Muscle of leg (tissue), 11 donors: Measurements from ENCODE around the gene MYL10. TPM values are rescaled to one million over a fixed set of nuclear protein-coding genes. Genes with fewer than 3 reads are reported as not detected.

ENCODE experiments used
- DNase-seq: peaks from one replicate; pipeline ENCODE4 v3.0.0; 2013
- H3K27ac ChIP-seq: one replicate; pipeline ENCODE4 v1.5.1; 2013; ENCODE audit warnings: mild to moderate bottlenecking, low read length, control low read depth
- H3K27me3 ChIP-seq: one replicate; pipeline ENCODE4 v1.6.1; 2013; ENCODE audit warnings: low read length; ENCODE audit not compliant: control insufficient read depth, insufficient read depth
- H3K36me3 ChIP-seq: one replicate; pipeline ENCODE4 v1.6.1; 2013; ENCODE audit warnings: low read length; ENCODE audit not compliant: control insufficient read depth, insufficient read depth
- H3K4me1 ChIP-seq: one replicate; pipeline ENCODE4 v1.6.1; 2013; ENCODE audit warnings: low read length; ENCODE audit not compliant: control insufficient read depth, insufficient read depth
- H3K4me3 ChIP-seq: one replicate; pipeline ENCODE4 v1.5.1; 2013; ENCODE audit warnings: low read length, control low read depth
- H3K9me3 ChIP-seq: replicated peaks from 2 replicates; pipeline ENCODE4 v1.6.1; 2013; ENCODE audit warnings: low read depth, low read length; ENCODE audit not compliant: control insufficient read depth
- WGBS: methylation state at CpG from one replicate; pipeline ENCODE4 v1.1.5; 2013; ENCODE audit warnings: missing lambda C conversion rate; ENCODE audit not compliant: insufficient coverage; 5-methylcytosine and 5-hydroxymethylcytosine counted together
- polyA plus RNA-seq, 8 donors: library from polyadenylated mRNA; unstranded; fragments of 120-200 nt; gene quantifications; one replicate each; pipeline versions ENCODE4 v1.2.1 to v1.2.3, GENCODE V29; 2013; ENCODE audit warnings: inconsistent platforms in 1 of 8, low replicate concordance in 1 of 8; ENCODE audit not compliant: insufficient read length in 8 of 8, insufficient read depth in 1 of 8
- total RNA-seq: library from RNA; stranded (reverse); fragments of 120-200 nt; gene quantifications from one replicate; pipeline ENCODE4 v1.2.4, GENCODE V29; 2013

MYL10 gene
- total and polyA plus RNA-seq, 9 donors = 7.6 to 25.6 (median 14.4) TPM

- Histone ChIP-seq H3K9me3 (peaks cover 4% of the 10 kb centered on the region), H3K27me3 (no peaks in the 10 kb centered on the region), H3K27ac (no peak overlapping the region), H3K4me3 (no peak overlapping the region), H3K36me3 (no peaks in the 10 kb centered on the region), H3K4me1 (peaks cover 53% of the 10 kb centered on the region)
- no peak for DNase-seq
- no CpG with 5 or more reads among the region's 2 CpGs for WGBS
These were observed 6.4 kb upstream of the MYL10 start for GRCh38 chr7:101635484-101635883.

DNA sequence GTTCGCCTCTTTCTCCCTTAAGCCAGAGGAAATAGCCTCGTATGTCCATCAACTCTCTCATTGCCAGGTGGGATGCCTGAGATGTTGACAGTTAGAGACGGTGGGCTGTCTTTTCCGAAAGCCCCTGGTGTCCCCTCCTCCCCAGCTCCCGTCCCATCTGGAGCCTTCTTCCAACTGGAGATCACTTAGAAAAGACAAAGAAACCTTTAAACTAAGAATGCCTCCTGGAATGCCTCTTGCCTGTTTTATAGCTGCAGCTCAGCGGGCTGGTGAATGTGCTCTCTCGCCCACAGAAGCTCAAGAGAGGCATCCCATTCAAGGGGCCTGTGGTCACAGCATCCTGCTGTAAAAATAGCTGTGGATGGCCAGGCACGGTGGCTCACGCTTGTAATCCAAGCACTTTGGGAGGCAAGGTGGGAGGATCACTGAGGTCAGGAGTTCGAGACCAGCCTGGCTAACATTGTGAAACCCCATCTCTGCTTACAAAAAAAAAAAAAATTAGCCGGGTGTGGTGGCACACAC, 5.2 kb upstream of the MYL10 start:
- 54% methylated on average over 6 of the region's 11 CpGs for WGBS
- Histone ChIP-seq H3K4me1 (peaks cover 64% of the 10 kb centered on the region), H3K27ac (peak overlapping the region; percentile 87)

GRCh38 chr7:101633511-101633910, 4.4 kb upstream of the MYL10 start:
- no peaks in the 10 kb centered on the region for H3K27me3 ChIP-seq
- peaks cover 72% of the 10 kb centered on the region for H3K4me1 ChIP-seq
- no peaks in the 10 kb centered on the region for H3K36me3 ChIP-seq
- H3K27ac ChIP-seq = peak overlapping the region; percentile 87
- H3K4me3 ChIP-seq = no peak overlapping the region
- peaks cover 4% of the 10 kb centered on the region for H3K9me3 ChIP-seq
- WGBS = 58% methylated on average over 6 of the region's 6 CpGs
- DNase-seq = peak; percentile 92

More for the DNA sequence above, 5.2 kb upstream of the MYL10 start:
- no peak for DNase-seq
- H3K36me3 ChIP-seq = no peaks in the 10 kb centered on the region
- peaks cover 4% of the 10 kb centered on the region for H3K9me3 ChIP-seq
- H3K27me3 ChIP-seq = no peaks in the 10 kb centered on the region
- H3K4me3 ChIP-seq = no peak overlapping the region

DNA sequence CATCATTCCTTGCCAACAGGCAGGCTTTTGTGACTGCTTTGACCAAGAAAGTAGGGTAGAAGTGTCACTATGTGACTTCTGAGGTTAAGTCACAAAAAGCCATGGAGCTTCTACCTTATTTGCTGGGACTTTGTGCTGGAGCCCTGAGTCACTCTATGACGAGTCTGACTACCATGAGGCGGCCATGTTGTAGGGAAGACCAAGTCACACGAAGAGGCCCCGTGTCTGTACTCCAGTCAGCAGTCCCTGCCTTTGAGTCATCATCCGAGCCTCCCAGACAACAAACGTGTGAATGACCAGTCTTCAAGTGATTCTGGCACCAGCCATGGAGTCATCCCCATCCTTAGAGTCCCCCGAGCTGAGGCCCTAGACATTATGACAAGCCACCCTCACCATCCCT, 3.5 kb upstream of the MYL10 start:
- WGBS = 77% methylated on average over 6 of the region's 7 CpGs
- no peaks in the 10 kb centered on the region for H3K27me3 ChIP-seq
- peaks cover 80% of the 10 kb centered on the region for H3K4me1 ChIP-seq
- H3K36me3 ChIP-seq = no peaks in the 10 kb centered on the region
- H3K9me3 ChIP-seq = peaks cover 4% of the 10 kb centered on the region
- H3K27ac ChIP-seq = peak overlapping the region; percentile 76
- no peak for DNase-seq
- H3K4me3 ChIP-seq = no peak overlapping the region

DNA sequence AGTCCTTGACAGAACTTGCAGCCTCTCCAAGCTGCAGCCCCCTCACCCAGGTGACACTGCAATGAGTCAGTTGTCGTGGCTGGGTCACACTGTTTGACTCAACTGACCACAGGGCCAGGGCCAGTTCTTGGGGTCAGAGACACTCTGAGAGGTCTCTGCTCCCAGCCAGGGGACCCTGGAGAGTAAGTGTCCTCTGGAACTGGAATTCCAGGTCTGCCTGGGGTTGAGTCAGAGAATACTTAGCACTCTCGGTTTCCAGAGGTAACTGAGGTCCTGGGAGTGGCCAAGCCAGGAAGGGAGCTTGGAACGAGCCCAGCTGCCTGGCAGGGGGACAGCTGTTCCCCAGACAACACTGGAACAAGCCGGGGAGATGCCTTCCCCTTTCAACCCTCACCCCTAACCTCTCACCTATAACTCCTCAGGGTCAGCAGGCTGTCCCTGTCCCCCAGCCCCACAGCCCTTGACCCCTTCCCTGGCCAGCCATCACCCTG, 2.2 kb upstream of the MYL10 start:
- Histone ChIP-seq H3K4me3 (no peak overlapping the region), H3K27me3 (peaks cover 3% of the 10 kb centered on the region), H3K9me3 (peaks cover 4% of the 10 kb centered on the region), H3K36me3 (no peaks in the 10 kb centered on the region), H3K27ac (peak overlapping the region; percentile 60), H3K4me1 (peaks cover 87% of the 10 kb centered on the region)
- DNase-seq = peak; percentile 46
- WGBS = 25% methylated on average over 4 of the region's 4 CpGs

- DNase-seq = no peak
- Histone ChIP-seq H3K36me3 (no peaks in the 10 kb centered on the region), H3K27me3 (peaks cover 5% of the 10 kb centered on the region), H3K4me1 (peaks cover 92% of the 10 kb centered on the region), H3K27ac (peak overlapping the region; percentile 42), H3K4me3 (no peak overlapping the region), H3K9me3 (peaks cover 4% of the 10 kb centered on the region)
- 45% methylated on average over 6 of the region's 15 CpGs for WGBS
These were observed 1.5 kb upstream of the MYL10 start for GRCh38 chr7:101630591-101630990.

- Histone ChIP-seq H3K27me3 (peaks cover 13% of the 10 kb centered on the region), H3K4me3 (no peak overlapping the region), H3K27ac (peak overlapping the region; percentile 89), H3K36me3 (no peaks in the 10 kb centered on the region), H3K4me1 (peaks cover 90% of the 10 kb centered on the region), H3K9me3 (peaks cover 4% of the 10 kb centered on the region)
- whole genome bisulfite sequencing = no CpG with 5 or more reads among the region's 6 CpGs
- DNase-seq = peak; percentile 92
These were observed 574 bp downstream of the MYL10 start for GRCh38 chr7:101628522-101628921.

DNA sequence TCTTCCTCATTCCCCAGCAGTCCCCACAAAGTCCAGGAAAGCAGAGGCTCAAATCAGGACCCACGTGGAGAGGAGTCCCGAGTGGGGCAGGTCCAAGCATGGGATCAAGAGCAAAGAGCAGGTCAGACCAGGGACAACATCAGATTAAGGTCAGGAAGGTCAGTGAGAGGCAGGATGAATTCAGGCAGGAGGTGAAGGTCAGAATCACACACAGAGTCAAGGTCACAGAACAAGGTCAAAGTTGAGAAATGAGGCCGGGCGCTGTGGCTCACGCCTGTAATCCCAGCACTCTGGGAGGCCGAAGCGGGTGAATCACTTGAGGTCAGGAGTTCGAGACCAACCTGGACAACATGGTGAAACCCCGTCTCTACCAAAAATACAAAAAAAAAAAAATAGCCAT, 2.3 kb downstream of the MYL10 start:
- Histone ChIP-seq H3K36me3 (no peaks in the 10 kb centered on the region), H3K27ac (no peak overlapping the region), H3K4me3 (no peak overlapping the region), H3K27me3 (peaks cover 15% of the 10 kb centered on the region), H3K4me1 (peaks cover 76% of the 10 kb centered on the region), H3K9me3 (no peaks in the 10 kb centered on the region)
- 65% methylated on average over 5 of the region's 9 CpGs for WGBS
- DNase-seq = no peak

DNA sequence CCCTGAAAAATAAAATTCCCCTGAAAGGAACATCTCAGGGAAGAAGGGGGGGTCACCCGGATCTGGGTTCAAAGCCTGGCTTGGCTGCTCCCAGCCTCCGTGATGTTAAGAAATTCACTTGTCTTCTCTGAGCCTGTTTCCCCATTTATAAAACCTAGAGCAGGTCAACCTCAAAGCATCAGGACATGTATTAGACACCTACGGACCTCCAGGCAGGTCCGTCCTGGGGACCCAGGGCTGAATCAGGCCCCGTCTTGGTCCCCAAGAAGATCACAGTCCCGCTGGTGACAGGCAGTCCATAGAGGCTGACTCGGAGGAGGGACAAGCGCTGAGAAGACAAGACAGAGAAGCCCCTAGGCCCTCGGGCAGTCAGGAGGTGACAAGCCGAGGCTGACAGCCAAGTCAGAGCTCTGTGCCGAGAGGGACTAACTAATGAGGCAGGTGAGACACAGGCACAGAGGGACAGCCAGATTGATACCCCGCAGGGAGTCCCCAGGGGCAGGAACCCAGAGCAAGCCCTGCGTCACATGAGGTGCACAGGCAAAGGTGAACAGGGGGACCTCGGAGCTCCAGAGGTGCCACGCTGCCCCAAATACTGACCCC, 2.9 kb downstream of the MYL10 start:
- no peak for DNase-seq
- WGBS = 37% methylated on average over 13 of the region's 15 CpGs
- no peaks in the 10 kb centered on the region for H3K9me3 ChIP-seq
- H3K36me3 ChIP-seq = no peaks in the 10 kb centered on the region
- H3K27me3 ChIP-seq = peaks cover 15% of the 10 kb centered on the region
- peaks cover 70% of the 10 kb centered on the region for H3K4me1 ChIP-seq
- no peak overlapping the region for H3K4me3 ChIP-seq
- H3K27ac ChIP-seq = peak overlapping the region; percentile 3

DNA sequence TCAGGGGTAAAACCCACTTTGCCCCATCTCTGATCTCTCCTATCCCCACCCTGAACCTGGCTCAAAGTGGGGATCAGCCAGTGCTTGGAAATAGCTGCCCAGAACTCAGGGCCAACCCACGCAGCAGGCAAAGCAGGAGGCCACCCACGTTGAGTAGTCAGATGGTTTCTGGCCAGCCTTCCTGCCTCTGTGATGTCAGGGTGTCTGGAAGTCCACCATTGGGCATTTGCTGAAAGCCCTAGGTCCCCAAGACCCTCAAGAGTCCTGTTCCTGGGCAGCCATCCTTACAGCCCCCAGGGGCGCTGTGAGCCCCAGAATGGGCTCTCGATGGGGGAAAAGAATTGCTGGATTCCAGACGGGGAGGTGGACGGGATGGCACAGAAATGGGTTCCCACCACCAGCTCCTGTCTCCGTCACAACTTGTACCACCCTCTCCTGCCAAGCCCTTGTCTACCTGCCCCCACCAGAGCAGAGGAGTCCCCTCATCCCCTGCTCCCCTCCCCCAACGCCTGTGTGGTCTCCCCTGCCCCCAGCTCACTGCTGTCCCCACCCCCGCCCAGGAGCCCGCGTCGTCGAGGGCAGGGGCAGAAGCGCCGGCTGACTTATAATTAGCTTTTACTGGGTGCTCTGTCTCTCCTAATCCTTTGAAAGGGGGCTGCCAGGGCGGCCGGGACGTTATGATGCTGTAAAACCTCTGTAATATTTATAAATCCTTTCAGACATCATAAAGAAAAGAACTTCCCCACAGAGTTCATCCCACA, 3.9 kb downstream of the MYL10 start:
- H3K27ac ChIP-seq = peak overlapping the region; percentile 49
- no peaks in the 10 kb centered on the region for H3K9me3 ChIP-seq
- no peak overlapping the region for H3K4me3 ChIP-seq
- WGBS = 6% methylated on average over 2 of the region's 18 CpGs
- no peaks in the 10 kb centered on the region for H3K36me3 ChIP-seq
- DNase-seq = peak; percentile 55
- peaks cover 15% of the 10 kb centered on the region for H3K27me3 ChIP-seq
- H3K4me1 ChIP-seq = peaks cover 61% of the 10 kb centered on the region
